ENCODE measurements around the gene ACTC1. TPM values are rescaled to one million over a fixed set of nuclear protein-coding genes. Genes with fewer than 3 reads are reported as not detected.

The ACTC1 gene
- total RNA-seq, 1 experiment from 2014 or later, result not detected

GRCh38 chr15:34783431-34783830 is 11.9 kb downstream of the ACTC1 start:
- Histone ChIP-seq H3K27me3 (ENCODE audit: insufficient read depth, low read depth) (no peaks in the 10 kb centered on the region), H3K9me3 (ENCODE audit: insufficient read depth, low read depth) (no peaks in the 10 kb centered on the region), H3K9me2 (ENCODE audit: insufficient read depth) (no peaks in the 10 kb centered on the region), H3K4me1 (replicated peaks; ENCODE audit: insufficient read depth) (no peaks in the 10 kb centered on the region), H4K20me1 (ENCODE audit: insufficient read depth) (no peaks in the 10 kb centered on the region), H2AFZ (no peak overlapping the region), H3K4me2 (no peak overlapping the region), H3K4me3 (no peak overlapping the region), H3F3A (ENCODE audit: insufficient read depth, low read depth) (no peaks in the 10 kb centered on the region), H3K36me3 (ENCODE audit: low read depth) (no peaks in the 10 kb centered on the region), H3K27ac (no peak overlapping the region), H3K79me2 (ENCODE audit: low read depth) (no peaks in the 10 kb centered on the region)
- DNase-seq, result no peak
- TF ChIP-seq, protein P1, sequence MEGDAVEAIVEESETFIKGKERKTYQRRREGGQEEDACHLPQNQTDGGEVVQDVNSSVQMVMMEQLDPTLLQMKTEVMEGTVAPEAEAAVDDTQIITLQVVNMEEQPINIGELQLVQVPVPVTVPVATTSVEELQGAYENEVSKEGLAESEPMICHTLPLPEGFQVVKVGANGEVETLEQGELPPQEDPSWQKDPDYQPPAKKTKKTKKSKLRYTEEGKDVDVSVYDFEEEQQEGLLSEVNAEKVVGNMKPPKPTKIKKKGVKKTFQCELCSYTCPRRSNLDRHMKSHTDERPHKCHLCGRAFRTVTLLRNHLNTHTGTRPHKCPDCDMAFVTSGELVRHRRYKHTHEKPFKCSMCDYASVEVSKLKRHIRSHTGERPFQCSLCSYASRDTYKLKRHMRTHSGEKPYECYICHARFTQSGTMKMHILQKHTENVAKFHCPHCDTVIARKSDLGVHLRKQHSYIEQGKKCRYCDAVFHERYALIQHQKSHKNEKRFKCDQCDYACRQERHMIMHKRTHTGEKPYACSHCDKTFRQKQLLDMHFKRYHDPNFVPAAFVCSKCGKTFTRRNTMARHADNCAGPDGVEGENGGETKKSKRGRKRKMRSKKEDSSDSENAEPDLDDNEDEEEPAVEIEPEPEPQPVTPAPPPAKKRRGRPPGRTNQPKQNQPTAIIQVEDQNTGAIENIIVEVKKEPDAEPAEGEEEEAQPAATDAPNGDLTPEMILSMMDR (conservative IDR thresholded peaks at IDR 0.05), result no peak
- TF ChIP-seq EZH2 (IDR thresholded peaks at IDR 0.05; ENCODE audit: low read depth), result no peak
- CTCF ChIA-PET, result no interaction called here
- intact Hi-C loops (cut with micrococcal nuclease; ENCODE audit: unreplicated experiment), result no loop called here
- BruUV-seq (replicated peaks), result no TSS peak
- POLR2A ChIA-PET (ENCODE audit: unreplicated experiment), result no interaction called here

DNA sequence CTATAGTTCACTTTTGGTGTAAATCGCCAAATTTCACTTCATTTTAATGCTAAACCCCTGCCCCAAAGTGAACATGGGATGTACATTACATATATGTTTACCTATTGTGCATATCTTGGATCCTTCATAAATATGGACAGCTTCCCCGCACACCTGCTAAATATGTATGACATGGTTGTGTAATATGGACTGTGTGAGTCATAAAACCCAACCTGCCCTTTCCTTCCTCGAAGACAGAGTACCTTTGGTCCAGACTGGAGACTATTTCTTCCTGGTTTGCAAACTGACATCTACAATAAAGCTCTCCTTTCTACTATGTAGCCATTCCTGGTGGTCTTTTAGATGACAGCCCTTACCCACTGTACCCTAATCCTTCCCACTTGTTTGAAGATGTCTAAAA is 12.4 kb downstream of the ACTC1 start:
- no peak overlapping the region for H3K4me3 ChIP-seq
- H2AFZ ChIP-seq, result no peak overlapping the region
- no peak overlapping the region for H3K4me2 ChIP-seq
- no TSS peak for BruUV-seq (replicated peaks)
- no peaks in the 10 kb centered on the region for H3K9me3 ChIP-seq (ENCODE audit: insufficient read depth, low read depth)
- no peaks in the 10 kb centered on the region for H3K9me2 ChIP-seq (ENCODE audit: insufficient read depth)
- no peaks in the 10 kb centered on the region for H3K4me1 ChIP-seq (replicated peaks; ENCODE audit: insufficient read depth)
- H4K20me1 ChIP-seq (ENCODE audit: insufficient read depth), result no peaks in the 10 kb centered on the region
- no peaks in the 10 kb centered on the region for H3K79me2 ChIP-seq (ENCODE audit: low read depth)
- H3K27me3 ChIP-seq (ENCODE audit: insufficient read depth, low read depth), result no peaks in the 10 kb centered on the region
- ChIA-PET POLR2A (ENCODE audit: unreplicated experiment) (no interaction called here), CTCF (no interaction called here)
- TF ChIP-seq EZH2 (IDR thresholded peaks at IDR 0.05; ENCODE audit: low read depth), result no peak
- TF ChIP-seq, protein P1 (conservative IDR thresholded peaks at IDR 0.05), result no peak
- intact Hi-C loops (cut with micrococcal nuclease; ENCODE audit: unreplicated experiment), result no loop called here
- no peak for DNase-seq
- no peaks in the 10 kb centered on the region for H3F3A ChIP-seq (ENCODE audit: insufficient read depth, low read depth)
- H3K27ac ChIP-seq, result no peak overlapping the region
- no peaks in the 10 kb centered on the region for H3K36me3 ChIP-seq (ENCODE audit: low read depth)

DNA sequence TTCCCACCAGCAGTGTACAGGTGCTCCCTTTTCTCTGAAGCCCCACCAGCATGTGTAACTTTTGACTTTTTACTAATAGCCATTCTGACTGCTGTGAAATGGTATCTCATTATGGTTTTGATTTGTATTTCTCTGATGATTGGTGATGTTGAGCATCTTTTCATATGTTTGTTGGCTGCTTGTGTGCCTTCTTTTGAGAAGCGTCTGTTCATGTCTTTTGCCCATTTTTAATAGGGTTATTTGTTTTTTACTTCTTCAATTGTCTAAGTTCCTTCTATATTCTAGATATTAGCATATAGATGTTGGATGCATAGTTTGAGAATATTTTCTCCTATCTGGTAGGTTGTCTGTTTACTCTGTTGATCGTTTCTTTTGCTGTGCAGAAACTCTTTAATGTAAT is 14.6 kb downstream of the ACTC1 start:
- Histone ChIP-seq H2AFZ (no peak overlapping the region), H3K27me3 (ENCODE audit: insufficient read depth, low read depth) (no peaks in the 10 kb centered on the region), H3K9me3 (ENCODE audit: insufficient read depth, low read depth) (no peaks in the 10 kb centered on the region), H3K4me2 (no peak overlapping the region), H3K36me3 (ENCODE audit: low read depth) (no peaks in the 10 kb centered on the region), H3K9me2 (ENCODE audit: insufficient read depth) (no peaks in the 10 kb centered on the region), H3F3A (ENCODE audit: insufficient read depth, low read depth) (no peaks in the 10 kb centered on the region), H3K4me1 (replicated peaks; ENCODE audit: insufficient read depth) (no peaks in the 10 kb centered on the region), H4K20me1 (ENCODE audit: insufficient read depth) (no peaks in the 10 kb centered on the region), H3K27ac (no peak overlapping the region), H3K79me2 (ENCODE audit: low read depth) (no peaks in the 10 kb centered on the region), H3K4me3 (no peak overlapping the region)
- DNase-seq, result no peak
- BruUV-seq (replicated peaks), result no TSS peak
- ChIA-PET CTCF (no interaction called here), POLR2A (ENCODE audit: unreplicated experiment) (no interaction called here)
- TF ChIP-seq, protein P1 (conservative IDR thresholded peaks at IDR 0.05), result no peak
- intact Hi-C loops (cut with micrococcal nuclease; ENCODE audit: unreplicated experiment), result no loop called here

Data from PC-9 (cell line).